Mucosa of descending colon (tissue), 3 donors: ENCODE data around the gene ASRGL1. TPM values are rescaled to one million over a fixed set of nuclear protein-coding genes. Genes with fewer than 3 reads are reported as not detected.
A peak's percentile ranks its signal among the peaks of the same experiment; 100 is the strongest.

Source experiments
- ATAC-seq: fragments of 200-7000 bp; cut with Tn5 transposase; one replicate; pipeline ENCODE4 v1.9.1; 2020; ENCODE audit warnings: mild to moderate bottlenecking, moderate library complexity
- DNase-seq, 3 donors: peaks; one replicate each; pipeline ENCODE4 v3.0.0-alpha.2; 2020
- H3K36me3 ChIP-seq: fragments of 200-600 bp; one replicate; pipeline ENCODE4 v1.8.0; 2021; ENCODE audit warnings: low read depth, mild to moderate bottlenecking
- H3K4me1 ChIP-seq: fragments of 200-600 bp; one replicate; pipeline ENCODE4 v1.8.0; 2021; ENCODE audit warnings: low read depth, mild to moderate bottlenecking
- H3K4me3 ChIP-seq: fragments of 200-600 bp; one replicate; pipeline ENCODE4 v1.8.0; 2021; ENCODE audit warnings: mild to moderate bottlenecking
- H3K9me3 ChIP-seq: fragments of 200-600 bp; one replicate; pipeline ENCODE4 v1.8.0; 2021; ENCODE audit warnings: mild to moderate bottlenecking
- intact Hi-C, 2 donors: fragments of 100-400 bp; cut with DNase I in 1 of 2; cut with micrococcal nuclease in 1 of 2; formaldehyde crosslinking; loops; one replicate each; pipeline versions ENCODE4 v1.11.0 to v1.11.1; 2022; cut with DNase I, micrococcal nuclease
- total RNA-seq, 3 donors: library from RNA; stranded (reverse); fragmentation: NEBNext Ultra II Directional in 2 of 3; extraction: Animal tissue kit (Norgen Biotek cat#: 25700) in 2 of 3; gene quantifications; one replicate each; pipeline versions ENCODE4 v1.2.1 to v1.2.4, GENCODE V29; 2021 to 2023
- TF ChIP-seq, protein P1 (sequence below): fragments of 200-600 bp; IDR thresholded peaks from one replicate; pipeline ENCODE4 v1.8.0; 2022; ENCODE audit warnings: antibody characterized with exemption, mild to moderate bottlenecking
- donor health status: DM: no; HTN: no; CAD: no; lungs with moderate emphysema.
- donor health status: DM: no; HTN: no; CAD: no.
- donor health status: DM: no; HTN: yes; CAD: no.

ASRGL1 gene
- total RNA-seq, 3 donors from 2014 or later: 12.2 to 66.7 (median 13.9) TPM

DNA sequence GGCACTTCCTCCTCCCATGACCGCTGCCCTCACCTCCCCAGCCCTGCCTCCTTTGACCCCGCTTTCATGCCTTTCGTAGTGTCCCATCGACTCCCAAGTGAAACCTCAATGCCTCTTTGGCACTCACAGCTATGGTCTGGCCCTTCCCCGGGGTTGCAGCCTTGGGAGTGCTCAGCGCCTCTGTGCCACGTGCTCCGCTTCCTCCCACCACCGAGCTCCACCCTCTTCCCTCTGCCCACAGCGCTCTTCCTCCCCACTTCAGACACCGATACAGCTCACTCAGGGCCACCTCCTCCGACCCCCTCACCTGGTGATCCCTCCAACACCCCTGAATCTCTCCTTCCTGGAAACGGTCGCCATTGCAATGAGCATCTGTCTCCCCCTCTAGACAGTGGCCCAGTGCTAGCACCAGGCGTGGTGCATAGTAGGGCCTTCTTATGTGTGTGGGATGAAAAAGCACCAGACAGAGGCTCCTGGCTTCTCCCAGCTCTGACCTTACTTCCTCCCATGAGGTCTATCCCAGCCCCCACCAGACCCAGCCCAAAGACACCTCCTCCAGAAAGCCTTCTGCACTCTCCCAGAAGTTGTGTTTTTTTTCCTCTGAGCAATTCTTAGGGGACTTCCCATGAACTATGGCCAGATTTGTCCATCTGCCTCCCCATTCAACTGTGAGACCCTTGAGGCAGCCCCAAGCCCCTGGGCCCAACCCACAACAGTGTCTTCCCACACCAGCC lies 65.1 kb downstream of the ASRGL1 start:
- H3K4me1 ChIP-seq: peaks cover 20% of the 10 kb centered on the region
- DNase-seq: peak in 2 of 3 donors; percentile 53 to 78
- H3K36me3 ChIP-seq: no peaks in the 10 kb centered on the region
- H3K4me3 ChIP-seq: no peak overlapping the region
- ATAC-seq: peak; percentile 68
- no peaks in the 10 kb centered on the region for H3K9me3 ChIP-seq
- TF ChIP-seq, protein P1, sequence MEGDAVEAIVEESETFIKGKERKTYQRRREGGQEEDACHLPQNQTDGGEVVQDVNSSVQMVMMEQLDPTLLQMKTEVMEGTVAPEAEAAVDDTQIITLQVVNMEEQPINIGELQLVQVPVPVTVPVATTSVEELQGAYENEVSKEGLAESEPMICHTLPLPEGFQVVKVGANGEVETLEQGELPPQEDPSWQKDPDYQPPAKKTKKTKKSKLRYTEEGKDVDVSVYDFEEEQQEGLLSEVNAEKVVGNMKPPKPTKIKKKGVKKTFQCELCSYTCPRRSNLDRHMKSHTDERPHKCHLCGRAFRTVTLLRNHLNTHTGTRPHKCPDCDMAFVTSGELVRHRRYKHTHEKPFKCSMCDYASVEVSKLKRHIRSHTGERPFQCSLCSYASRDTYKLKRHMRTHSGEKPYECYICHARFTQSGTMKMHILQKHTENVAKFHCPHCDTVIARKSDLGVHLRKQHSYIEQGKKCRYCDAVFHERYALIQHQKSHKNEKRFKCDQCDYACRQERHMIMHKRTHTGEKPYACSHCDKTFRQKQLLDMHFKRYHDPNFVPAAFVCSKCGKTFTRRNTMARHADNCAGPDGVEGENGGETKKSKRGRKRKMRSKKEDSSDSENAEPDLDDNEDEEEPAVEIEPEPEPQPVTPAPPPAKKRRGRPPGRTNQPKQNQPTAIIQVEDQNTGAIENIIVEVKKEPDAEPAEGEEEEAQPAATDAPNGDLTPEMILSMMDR: no peak
- intact Hi-C loops: no loop called here

DNA sequence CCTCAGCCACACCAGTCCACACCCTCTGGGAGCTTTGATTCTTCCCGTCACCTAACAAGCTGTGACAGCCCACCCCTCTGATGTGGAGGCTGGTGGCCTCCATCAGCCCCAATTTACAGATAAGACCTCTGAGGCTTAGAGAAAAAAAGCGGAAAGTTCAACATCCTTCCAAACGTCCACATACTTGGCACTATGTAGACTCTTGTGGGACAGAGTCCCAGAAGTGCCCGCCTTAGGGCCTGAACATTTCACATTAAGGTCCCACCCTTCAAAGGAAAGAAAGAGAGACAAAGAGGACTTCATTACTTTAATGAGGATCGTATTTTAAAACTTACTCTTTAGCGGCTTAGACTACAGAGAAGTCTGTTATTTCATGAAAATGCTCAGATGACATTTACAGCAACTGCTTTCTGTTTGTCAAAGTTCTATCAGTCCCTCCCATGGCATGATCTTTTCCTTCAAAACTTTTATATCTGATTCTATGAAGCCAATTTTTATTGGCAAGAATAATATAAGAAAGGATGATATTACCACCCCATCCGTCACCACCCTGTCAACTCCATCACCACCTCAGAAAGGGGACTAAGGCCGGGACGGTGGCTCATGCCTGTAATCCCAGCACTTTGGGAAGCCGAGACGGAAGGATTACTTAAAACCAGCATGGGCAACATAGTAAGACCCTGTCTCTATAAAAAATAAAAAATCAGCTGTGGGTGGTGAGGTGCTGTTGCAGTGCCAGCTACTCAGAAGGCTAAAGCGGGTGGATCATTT lies 65.9 kb downstream of the ASRGL1 start:
- H3K36me3 ChIP-seq: no peaks in the 10 kb centered on the region
- no peak overlapping the region for H3K4me3 ChIP-seq
- DNase-seq (no peak), ATAC-seq (no peak)
- no peaks in the 10 kb centered on the region for H3K9me3 ChIP-seq
- TF ChIP-seq, protein P1: no peak
- intact Hi-C loops: no loop called here
- H3K4me1 ChIP-seq: peaks cover 20% of the 10 kb centered on the region

DNA sequence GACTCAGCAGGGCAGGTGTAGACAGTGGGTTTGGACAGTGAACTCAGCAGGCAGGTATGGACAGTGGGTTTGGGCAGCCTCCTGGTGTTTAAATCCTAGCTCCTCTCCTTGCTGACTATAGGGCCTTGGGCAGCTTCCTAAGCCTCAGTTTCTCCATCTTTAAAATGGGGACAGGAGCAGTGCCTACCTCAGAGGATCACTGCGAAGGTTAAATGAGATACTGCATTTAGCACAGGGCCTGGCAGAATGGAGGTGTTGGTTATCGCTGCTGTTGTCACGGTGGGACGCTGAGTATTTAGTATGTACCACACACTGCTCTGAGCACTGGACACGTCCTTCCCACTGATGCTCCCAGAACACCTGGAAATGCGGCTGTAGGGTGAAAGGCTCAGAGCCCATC lies 67.2 kb downstream of the ASRGL1 start:
- ATAC-seq (no peak), DNase-seq (no peak)
- Histone ChIP-seq H3K4me1 (peaks cover 17% of the 10 kb centered on the region), H3K36me3 (no peaks in the 10 kb centered on the region), H3K4me3 (no peak overlapping the region), H3K9me3 (no peaks in the 10 kb centered on the region)
- TF ChIP-seq, protein P1: no peak
- intact Hi-C loops: no loop called here

DNA sequence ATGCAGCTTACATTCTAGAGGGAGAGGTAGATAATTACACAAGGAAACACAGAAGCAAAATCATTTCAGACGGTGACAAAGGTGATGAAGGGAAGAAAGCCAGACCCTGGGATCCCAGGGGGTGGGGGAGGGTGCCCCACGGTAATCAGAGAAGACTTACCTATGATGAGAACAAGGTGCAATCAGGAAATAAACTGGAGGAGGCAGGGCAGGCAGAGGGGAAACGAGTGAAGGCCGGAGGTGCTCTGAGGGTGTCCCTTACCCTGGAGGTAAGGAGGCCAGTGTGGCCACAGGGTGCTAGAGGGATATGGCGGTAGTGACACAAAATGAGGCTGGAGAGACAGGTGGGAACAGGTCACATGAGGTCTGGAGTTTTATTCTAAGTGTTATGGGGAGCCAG lies 67.7 kb downstream of the ASRGL1 start:
- H3K9me3 ChIP-seq: no peaks in the 10 kb centered on the region
- intact Hi-C loops: no loop called here
- ATAC-seq (peak; percentile 29), DNase-seq (no peak)
- no peak overlapping the region for H3K4me3 ChIP-seq
- H3K4me1 ChIP-seq: peaks cover 15% of the 10 kb centered on the region
- H3K36me3 ChIP-seq: no peaks in the 10 kb centered on the region
- TF ChIP-seq, protein P1: no peak

DNA sequence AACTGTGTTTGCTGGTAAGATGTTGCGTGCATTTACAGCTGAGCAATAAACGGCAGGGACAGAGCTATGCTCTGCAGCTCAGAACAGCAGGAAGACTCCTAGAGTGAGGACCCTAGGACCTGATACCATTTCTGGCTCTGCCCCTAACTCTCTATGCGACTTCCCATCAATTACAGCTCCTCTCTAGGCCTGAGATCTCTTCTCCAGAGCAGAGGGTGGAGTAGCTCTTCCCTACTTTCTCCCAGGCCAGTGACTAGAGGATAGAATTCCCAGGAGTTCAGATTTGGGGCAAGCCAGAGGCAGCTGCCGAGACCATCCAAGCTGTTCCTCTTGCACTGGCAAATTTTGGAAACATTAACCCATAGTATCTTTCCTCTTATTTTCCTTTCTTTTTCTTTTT lies 68.8 kb downstream of the ASRGL1 start:
- Histone ChIP-seq H3K4me3 (no peak overlapping the region), H3K4me1 (peaks cover 10% of the 10 kb centered on the region), H3K9me3 (no peaks in the 10 kb centered on the region), H3K36me3 (no peaks in the 10 kb centered on the region)
- DNase-seq: no peak
- no peak for ATAC-seq
- intact Hi-C loops: no loop called here
- TF ChIP-seq, protein P1: no peak
